ENCODE results near the gene HTR3A. TPM values are rescaled to one million over a fixed set of nuclear protein-coding genes. Genes with fewer than 3 reads are reported as not detected.

Gene HTR3A
- total RNA-seq, 2 experiments from 2014 or later: not detected

DNA sequence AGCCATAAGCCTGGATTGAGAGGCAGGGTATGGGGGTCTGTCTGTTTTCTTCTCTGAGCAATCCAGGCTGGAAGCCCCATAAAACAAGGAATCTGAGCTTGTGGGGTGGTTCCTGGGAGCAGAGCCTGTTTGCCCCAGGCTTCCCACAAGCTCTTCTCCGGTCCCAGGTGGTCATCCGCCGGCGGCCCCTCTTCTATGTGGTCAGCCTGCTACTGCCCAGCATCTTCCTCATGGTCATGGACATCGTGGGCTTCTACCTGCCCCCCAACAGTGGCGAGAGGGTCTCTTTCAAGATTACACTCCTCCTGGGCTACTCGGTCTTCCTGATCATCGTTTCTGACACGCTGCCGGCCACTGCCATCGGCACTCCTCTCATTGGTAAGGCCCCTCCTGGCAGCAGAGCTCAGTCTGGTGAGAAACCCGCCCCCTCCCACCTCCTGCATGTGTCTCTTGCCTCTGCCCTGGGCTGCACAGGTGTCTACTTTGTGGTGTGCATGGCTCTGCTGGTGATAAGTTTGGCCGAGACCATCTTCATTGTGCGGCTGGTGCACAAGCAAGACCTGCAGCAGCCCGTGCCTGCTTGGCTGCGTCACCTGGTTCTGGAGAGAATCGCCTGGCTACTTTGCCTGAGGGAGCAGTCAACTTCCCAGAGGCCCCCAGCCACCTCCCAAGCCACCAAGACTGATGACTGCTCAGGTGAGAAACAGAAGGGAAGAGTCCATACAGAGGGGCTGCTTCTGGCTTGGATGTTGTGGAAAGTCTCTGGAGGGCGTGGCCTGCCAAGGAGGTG lies 11.6 kb downstream of the HTR3A start:
- ChIA-PET POLR2A (no interaction called here), CTCF (interaction anchor here (1.0 kb wide), 1 partner anchor 58 kb away, joined by 3 read pairs; no protein-coding TSS in a partner anchor)
- no peaks in the 10 kb centered on the region for H3K36me3 Mint-ChIP-seq (ENCODE audit: low read depth)
- H3K4me1 Mint-ChIP-seq: no peaks in the 10 kb centered on the region
- H3K4me3 Mint-ChIP-seq: no peak overlapping the region
- no peak for DNase-seq
- H3K27me3 Mint-ChIP-seq: peaks cover 10% of the 10 kb centered on the region
- H3K27ac Mint-ChIP-seq: no peak overlapping the region
- no peaks in the 10 kb centered on the region for H3K9me3 Mint-ChIP-seq

DNA sequence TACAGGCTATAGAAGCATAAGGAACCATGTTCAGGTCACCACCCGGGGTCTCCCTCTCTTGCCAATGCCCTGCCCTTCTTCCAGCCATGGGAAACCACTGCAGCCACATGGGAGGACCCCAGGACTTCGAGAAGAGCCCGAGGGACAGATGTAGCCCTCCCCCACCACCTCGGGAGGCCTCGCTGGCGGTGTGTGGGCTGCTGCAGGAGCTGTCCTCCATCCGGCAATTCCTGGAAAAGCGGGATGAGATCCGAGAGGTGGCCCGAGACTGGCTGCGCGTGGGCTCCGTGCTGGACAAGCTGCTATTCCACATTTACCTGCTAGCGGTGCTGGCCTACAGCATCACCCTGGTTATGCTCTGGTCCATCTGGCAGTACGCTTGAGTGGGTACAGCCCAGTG lies 14.5 kb downstream of the HTR3A start:
- no peak for DNase-seq
- ChIA-PET POLR2A (no interaction called here), CTCF (no interaction called here)
- Mint-ChIP-seq H3K27me3 (peaks cover 11% of the 10 kb centered on the region), H3K9me3 (no peaks in the 10 kb centered on the region), H3K4me1 (no peaks in the 10 kb centered on the region), H3K27ac (no peak overlapping the region), H3K36me3 (ENCODE audit: low read depth) (no peaks in the 10 kb centered on the region), H3K4me3 (no peak overlapping the region)

DNA sequence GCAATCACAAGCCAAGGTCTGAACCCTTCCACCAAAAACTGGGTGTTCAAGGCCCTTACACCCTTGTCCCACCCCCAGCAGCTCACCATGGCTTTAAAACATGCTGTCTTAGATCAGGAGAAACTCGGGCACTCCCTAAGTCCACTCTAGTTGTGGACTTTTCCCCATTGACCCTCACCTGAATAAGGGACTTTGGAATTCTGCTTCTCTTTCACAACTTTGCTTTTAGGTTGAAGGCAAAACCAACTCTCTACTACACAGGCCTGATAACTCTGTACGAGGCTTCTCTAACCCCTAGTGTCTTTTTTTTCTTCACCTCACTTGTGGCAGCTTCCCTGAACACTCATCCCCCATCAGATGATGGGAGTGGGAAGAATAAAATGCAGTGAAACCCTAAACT lies 15.0 kb downstream of the HTR3A start:
- ChIA-PET POLR2A (no interaction called here), CTCF (interaction anchor here (9.5 kb wide), 1 partner anchor 271 kb away, joined by 217 read pairs; no protein-coding TSS in a partner anchor)
- H3K27ac Mint-ChIP-seq: no peak overlapping the region
- peaks cover 10% of the 10 kb centered on the region for H3K27me3 Mint-ChIP-seq
- no peaks in the 10 kb centered on the region for H3K36me3 Mint-ChIP-seq (ENCODE audit: low read depth)
- no peaks in the 10 kb centered on the region for H3K4me1 Mint-ChIP-seq
- no peak overlapping the region for H3K4me3 Mint-ChIP-seq
- no peaks in the 10 kb centered on the region for H3K9me3 Mint-ChIP-seq
- no peak for DNase-seq

DNA sequence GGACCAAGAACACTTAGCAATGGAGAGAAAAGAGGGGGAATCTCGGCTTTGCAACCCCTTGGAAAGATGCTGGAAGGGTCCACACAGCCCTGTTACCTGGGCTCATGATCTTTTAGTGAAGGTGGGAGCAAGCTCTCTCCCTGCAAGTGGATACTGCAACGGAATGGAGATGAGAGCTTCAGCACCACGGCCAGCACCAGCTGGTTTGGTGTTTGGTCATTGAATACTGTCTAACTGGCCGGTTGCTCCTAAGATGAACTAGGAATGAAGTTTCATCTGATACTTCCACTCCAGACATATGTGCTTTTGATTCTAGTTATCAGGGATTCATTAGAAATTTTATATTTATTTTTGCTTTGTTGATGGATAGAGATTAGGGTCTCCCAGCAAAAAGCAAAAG lies 16.3 kb downstream of the HTR3A start:
- peaks cover 10% of the 10 kb centered on the region for H3K27me3 Mint-ChIP-seq
- H3K9me3 Mint-ChIP-seq: no peaks in the 10 kb centered on the region
- H3K36me3 Mint-ChIP-seq (ENCODE audit: low read depth): no peaks in the 10 kb centered on the region
- peak; percentile 29 for DNase-seq
- ChIA-PET POLR2A (no interaction called here), CTCF (interaction anchor here (1.1 to 9.5 kb wide), 2 partner anchors 11 to 270 kb away, joined by 3 to 217 read pairs; no protein-coding TSS in a partner anchor)
- no peaks in the 10 kb centered on the region for H3K4me1 Mint-ChIP-seq
- H3K4me3 Mint-ChIP-seq: no peak overlapping the region
- H3K27ac Mint-ChIP-seq: no peak overlapping the region

DNA sequence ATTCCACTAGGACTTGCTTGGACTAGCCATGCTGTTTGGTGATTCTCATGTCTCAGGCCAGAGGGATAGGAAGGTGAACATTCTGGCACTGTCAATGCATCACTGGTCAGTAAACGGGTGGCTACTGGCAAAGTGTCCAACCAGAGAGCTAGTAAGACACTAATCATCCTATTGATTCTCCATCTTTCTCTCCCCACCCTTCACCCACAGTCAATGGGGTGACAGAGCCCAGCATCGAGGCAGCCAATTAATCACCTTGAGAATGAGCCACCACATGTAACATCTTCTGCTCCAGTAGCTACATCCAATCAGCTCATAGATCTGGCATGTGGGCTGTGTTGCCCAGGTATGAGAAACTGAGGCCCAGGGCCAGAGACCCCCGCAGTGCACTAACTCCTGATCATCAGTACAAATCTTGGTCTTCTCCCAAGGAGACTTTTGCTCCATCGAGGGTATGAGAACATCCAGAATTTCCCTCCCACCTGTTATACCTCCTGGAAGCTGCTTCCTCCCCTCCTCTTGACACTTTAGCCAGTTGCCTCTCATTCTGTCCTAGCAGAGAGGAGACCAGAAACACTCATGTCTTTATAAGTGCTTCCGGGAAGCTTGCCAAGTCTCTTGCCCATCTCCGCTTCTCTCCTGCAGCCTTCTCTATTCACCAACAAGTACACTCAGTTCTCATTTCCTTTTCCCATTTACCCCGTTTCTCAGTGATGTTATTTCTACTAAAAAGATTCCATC lies 17.0 kb downstream of the HTR3A start:
- Mint-ChIP-seq H3K4me1 (no peaks in the 10 kb centered on the region), H3K27ac (no peak overlapping the region), H3K27me3 (peaks cover 10% of the 10 kb centered on the region), H3K9me3 (no peaks in the 10 kb centered on the region), H3K4me3 (no peak overlapping the region), H3K36me3 (ENCODE audit: low read depth) (no peaks in the 10 kb centered on the region)
- ChIA-PET POLR2A (no interaction called here), CTCF (interaction anchor here (0.6 to 9.5 kb wide), 4 partner anchors 10 to 769 kb away, joined by 3 to 217 read pairs (median 4); no protein-coding TSS in a partner anchor)
- no peak for DNase-seq

DNA sequence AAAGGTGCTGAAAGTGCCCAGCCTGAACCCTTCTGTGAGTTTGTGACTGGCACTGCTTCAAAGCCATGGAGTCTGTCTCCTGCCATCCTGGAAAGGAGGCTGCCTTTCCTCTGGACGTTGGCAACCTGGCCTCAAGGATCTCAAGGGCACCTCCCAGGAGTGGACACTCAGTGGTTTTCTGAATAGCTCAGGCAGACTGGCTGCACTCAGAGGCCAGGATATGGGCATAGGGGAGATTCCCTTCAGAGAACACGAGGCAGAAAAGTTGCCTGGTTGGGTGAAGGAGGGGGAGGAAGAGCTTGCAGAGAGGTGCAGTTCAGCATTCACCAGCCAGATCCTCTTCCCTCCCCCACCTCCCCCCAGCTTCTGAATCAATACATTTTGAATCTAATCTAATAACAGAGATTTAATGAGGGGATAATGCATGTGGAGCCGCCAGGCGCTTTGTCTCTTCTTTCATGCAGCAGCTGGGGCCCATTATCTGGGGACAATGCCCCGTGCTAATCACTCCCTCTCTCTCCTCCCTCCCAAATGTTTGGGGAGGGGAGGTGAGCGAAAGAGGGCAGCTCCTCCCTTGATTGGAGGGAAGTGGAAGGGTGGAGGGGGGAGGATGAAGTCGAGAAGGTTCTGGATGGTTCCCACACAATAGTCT lies 17.7 kb downstream of the HTR3A start:
- Mint-ChIP-seq H3K9me3 (no peaks in the 10 kb centered on the region), H3K27ac (no peak overlapping the region), H3K27me3 (peaks cover 14% of the 10 kb centered on the region), H3K4me3 (no peak overlapping the region), H3K36me3 (ENCODE audit: low read depth) (no peaks in the 10 kb centered on the region), H3K4me1 (no peaks in the 10 kb centered on the region)
- POLR2A ChIA-PET: no interaction called here
- CTCF ChIA-PET: interaction anchor here (0.6 to 9.5 kb wide), 6 partner anchors 9 to 768 kb away, joined by 3 to 217 read pairs (median 4); no protein-coding TSS in a partner anchor
- no peak for DNase-seq

DNA sequence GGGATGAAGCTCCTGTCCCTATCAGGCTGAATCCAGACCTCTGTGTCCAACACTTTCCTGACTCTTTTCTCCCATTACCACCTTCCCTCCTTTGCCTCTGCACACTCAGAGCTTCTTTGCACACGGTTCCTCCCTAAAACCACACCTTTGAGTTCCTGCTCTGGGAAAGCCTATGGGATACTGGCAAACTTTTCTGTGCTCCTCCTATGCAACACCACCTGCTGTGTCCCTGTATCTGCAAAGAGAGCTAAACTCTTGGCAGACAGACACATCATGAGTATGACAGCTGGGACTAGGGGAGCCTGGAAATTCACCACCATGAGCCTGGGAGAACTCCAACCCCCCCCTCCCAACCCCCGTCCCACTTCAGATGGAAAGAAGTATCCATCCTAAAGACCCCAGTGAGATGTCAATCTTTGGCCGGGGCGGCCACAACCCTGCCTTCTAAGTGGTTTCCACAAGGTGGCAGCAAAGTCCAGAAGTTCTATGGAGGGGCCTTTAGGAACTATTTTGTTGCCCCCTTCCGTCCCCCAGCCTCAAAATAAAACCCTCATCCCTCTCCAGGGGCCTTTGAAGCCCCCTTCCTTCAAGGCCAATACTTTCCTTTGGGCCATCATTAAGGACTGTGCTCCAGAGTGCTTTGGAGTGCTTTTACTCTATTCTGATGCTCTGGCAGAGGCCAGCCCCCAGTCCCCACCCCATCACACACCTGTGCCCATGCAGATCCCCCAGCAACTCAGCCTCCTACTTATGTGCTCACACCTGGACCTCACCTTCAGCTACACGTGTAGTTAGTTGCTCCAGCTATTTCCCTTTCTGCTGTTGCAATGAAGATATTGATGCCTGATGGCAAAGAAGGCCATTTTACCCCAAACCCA lies 19.4 kb downstream of the HTR3A start:
- ChIA-PET CTCF (interaction anchor here (0.6 to 9.5 kb wide), 12 partner anchors 11 to 323 kb away, joined by 3 to 217 read pairs (median 3); no protein-coding TSS in a partner anchor), POLR2A (interaction anchor here (1.1 kb wide), 1 partner anchor 268 kb away, joined by 3 read pairs; no protein-coding TSS in a partner anchor)
- no peaks in the 10 kb centered on the region for H3K9me3 Mint-ChIP-seq
- peak; percentile 34 for DNase-seq
- no peak overlapping the region for H3K27ac Mint-ChIP-seq
- no peaks in the 10 kb centered on the region for H3K4me1 Mint-ChIP-seq
- H3K36me3 Mint-ChIP-seq (ENCODE audit: low read depth): no peaks in the 10 kb centered on the region
- H3K27me3 Mint-ChIP-seq: peaks cover 12% of the 10 kb centered on the region
- no peak overlapping the region for H3K4me3 Mint-ChIP-seq

DNA sequence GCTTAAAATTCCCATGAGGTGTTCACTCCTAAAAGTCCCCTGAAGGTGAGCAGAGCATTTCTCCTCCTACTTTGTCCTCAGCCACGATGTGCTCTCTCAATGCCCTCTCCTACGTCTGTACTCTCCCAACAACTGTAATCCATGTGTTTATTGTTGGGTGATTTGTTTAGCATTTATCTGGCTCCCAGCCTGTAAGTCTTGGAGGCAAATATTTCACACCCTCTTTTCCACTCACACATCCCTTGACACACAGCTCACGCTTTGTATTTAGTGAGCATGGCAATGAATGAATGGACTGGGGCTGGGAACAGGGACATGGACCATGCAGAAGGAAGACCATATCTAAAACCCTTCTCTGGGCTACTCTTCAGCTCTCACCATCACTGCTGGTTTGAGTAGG lies 22.6 kb downstream of the HTR3A start:
- H3K27me3 Mint-ChIP-seq: peaks cover 21% of the 10 kb centered on the region
- no peaks in the 10 kb centered on the region for H3K36me3 Mint-ChIP-seq (ENCODE audit: low read depth)
- H3K4me3 Mint-ChIP-seq: no peak overlapping the region
- H3K27ac Mint-ChIP-seq: no peak overlapping the region
- H3K4me1 Mint-ChIP-seq: no peaks in the 10 kb centered on the region
- no peak for DNase-seq
- POLR2A ChIA-PET: no interaction called here
- H3K9me3 Mint-ChIP-seq: no peaks in the 10 kb centered on the region
- CTCF ChIA-PET: interaction anchor here (9.5 kb wide), 1 partner anchor 264 kb away, joined by 217 read pairs; no protein-coding TSS in a partner anchor

DNA sequence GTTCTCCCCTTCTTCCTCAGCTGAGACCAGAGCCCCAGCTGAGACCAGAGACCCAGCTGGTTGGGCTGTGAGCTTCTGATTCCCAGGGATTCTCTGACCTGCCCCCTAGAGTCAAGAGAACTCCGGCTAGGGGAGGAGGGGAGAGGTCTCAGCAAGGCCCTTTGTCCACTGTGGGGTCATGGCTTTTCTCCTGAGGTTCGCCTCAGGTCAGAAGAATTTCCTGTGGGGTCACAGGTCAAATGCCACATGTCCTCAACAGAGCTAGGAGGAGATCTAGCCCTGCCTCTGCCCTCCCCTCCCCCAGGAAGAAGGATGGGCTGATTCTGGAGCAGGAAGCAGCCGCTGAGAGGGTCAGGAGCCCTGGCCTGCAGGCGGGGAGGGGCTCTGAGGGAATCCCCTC lies 23.7 kb downstream of the HTR3A start:
- H3K4me3 Mint-ChIP-seq: no peak overlapping the region
- H3K9me3 Mint-ChIP-seq: no peaks in the 10 kb centered on the region
- POLR2A ChIA-PET: no interaction called here
- peaks cover 20% of the 10 kb centered on the region for H3K27me3 Mint-ChIP-seq
- H3K36me3 Mint-ChIP-seq (ENCODE audit: low read depth): no peaks in the 10 kb centered on the region
- H3K27ac Mint-ChIP-seq: no peak overlapping the region
- CTCF ChIA-PET: interaction anchor here (9.5 kb wide), 1 partner anchor 263 kb away, joined by 217 read pairs; no protein-coding TSS in a partner anchor
- DNase-seq: no peak
- no peaks in the 10 kb centered on the region for H3K4me1 Mint-ChIP-seq

DNA sequence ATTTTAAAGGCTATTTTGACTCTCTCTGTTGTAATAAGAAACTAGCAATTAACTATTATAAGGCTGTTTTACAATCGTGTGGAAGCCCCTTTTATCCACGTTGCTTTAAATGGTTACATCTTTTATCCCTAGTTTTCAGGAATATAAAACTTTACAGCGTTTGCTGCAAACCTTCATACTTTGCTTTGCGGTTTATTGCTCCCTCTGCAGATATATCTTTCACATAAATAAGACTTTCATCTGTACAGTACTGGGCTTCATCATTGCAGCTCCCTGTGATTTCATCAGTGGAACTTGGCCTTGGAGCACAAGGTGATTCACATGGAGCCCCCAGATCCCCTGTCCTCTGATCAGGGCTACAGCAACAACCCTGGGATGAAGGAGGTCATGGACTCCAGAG lies 25.6 kb downstream of the HTR3A start:
- Mint-ChIP-seq H3K27me3 (peaks cover 18% of the 10 kb centered on the region), H3K9me3 (no peaks in the 10 kb centered on the region), H3K36me3 (ENCODE audit: low read depth) (no peaks in the 10 kb centered on the region), H3K4me1 (no peaks in the 10 kb centered on the region), H3K4me3 (no peak overlapping the region), H3K27ac (no peak overlapping the region)
- ChIA-PET CTCF (no interaction called here), POLR2A (no interaction called here)
- no peak for DNase-seq

DNA sequence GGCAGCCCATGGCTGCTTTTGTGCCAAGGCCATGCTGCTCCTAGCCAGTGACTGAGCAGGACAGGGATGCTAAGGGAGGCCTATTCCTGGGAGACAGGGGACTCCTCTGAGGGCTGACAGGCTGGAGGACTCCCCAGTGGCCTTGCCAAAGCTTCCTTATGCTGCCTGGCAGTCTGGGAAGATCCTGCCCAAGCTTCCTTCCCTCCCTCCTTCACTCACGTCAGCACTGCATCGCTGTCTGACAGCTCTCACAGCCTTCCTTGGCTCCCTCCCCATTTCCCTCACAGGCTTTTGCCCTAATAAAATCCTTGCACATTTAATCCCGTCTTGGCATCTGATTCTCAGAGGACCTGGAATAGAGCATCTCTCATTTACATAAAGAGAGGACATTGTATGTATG lies 26.5 kb downstream of the HTR3A start:
- H3K27me3 Mint-ChIP-seq: peaks cover 17% of the 10 kb centered on the region
- H3K36me3 Mint-ChIP-seq (ENCODE audit: low read depth): no peaks in the 10 kb centered on the region
- H3K9me3 Mint-ChIP-seq: no peaks in the 10 kb centered on the region
- no peak overlapping the region for H3K27ac Mint-ChIP-seq
- ChIA-PET CTCF (interaction anchor here (1.2 to 1.4 kb wide), 3 partner anchors 259 to 280 kb away, joined by 4 to 6 read pairs (median 4); no protein-coding TSS in a partner anchor), POLR2A (no interaction called here)
- no peaks in the 10 kb centered on the region for H3K4me1 Mint-ChIP-seq
- no peak for DNase-seq
- H3K4me3 Mint-ChIP-seq: no peak overlapping the region

DNA sequence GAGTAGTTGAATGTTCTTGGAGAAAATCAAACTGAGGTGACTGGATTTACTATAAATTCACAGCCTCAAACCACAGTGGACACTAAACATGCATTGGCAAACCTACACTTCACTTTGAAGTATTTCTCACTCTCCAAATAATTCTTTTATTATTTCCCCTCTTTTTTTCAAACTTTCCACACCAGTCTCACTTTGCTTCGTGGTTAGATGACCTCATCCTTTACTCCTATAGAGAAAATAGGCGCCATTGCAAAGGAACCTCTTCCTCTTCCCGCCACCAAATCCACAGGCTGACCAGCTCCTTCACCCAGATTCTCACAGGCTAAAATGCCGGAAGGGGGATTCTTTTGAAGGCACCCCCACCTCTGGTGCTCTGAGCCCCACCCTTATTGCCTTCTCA lies 33.4 kb downstream of the HTR3A start:
- Mint-ChIP-seq H3K4me1 (peaks cover 8% of the 10 kb centered on the region), H3K4me3 (no peak overlapping the region), H3K27ac (no peak overlapping the region), H3K27me3 (peaks cover 17% of the 10 kb centered on the region), H3K9me3 (no peaks in the 10 kb centered on the region), H3K36me3 (ENCODE audit: low read depth) (no peaks in the 10 kb centered on the region)
- CTCF ChIA-PET: no interaction called here
- POLR2A ChIA-PET: no interaction called here
- DNase-seq: no peak

Data from activated CD4-positive, alpha-beta memory T cell treated with anti-CD3 and anti-CD28 coated beads, Interleukin-2, amount 10 ng/mL, durations not matched to agents 7 days and 5 days (primary cell).